Right renal cortex interstitium (tissue), 3 donors: ENCODE measurements around the gene METTL27. TPM values are rescaled to one million over a fixed set of nuclear protein-coding genes. Genes with fewer than 3 reads are reported as not detected.
"Not testable (repeated sequence)": the region's sequence is repeated elsewhere in the genome, so short reads cannot be mapped to it uniquely, and the experiment has no call there.

ENCODE experiments used
- DNase-seq, 3 donors: peaks; one replicate each; pipeline ENCODE4 v3.0.0-alpha.2; 2013; ENCODE audit warnings: low read depth in 3 of 3, low spot score in 2 of 3
- polyA plus RNA-seq, 3 donors: library from polyadenylated mRNA; unstranded; fragments of 120-200 nt; gene quantifications; one replicate each; pipeline ENCODE4 v1.2.1, GENCODE V29; 2013; ENCODE audit not compliant: insufficient read length in 3 of 3

The METTL27 gene
- polyA plus RNA-seq, 3 donors, result 3.4 to 12.2 (median 8.8) TPM

GRCh38 chr7:73839743-73840714 is 2.3 kb downstream of the METTL27 start:
- DNase-seq, result no peak

GRCh38 chr7:73839290-73839689 is 3.0 kb downstream of the METTL27 start:
- DNase-seq, result no peak

GRCh38 chr7:73838642-73839041 is 3.7 kb downstream of the METTL27 start:
- DNase-seq, result no peak

GRCh38 chr7:73837167-73837566 is 5.1 kb downstream of the METTL27 start:
- DNase-seq, result not testable (repeated sequence)

- no peak for DNase-seq
Observed at GRCh38 chr7:73834626-73835191, 7.6 kb downstream of the METTL27 start.

GRCh38 chr7:73833251-73833919 is 8.9 kb downstream of the METTL27 start:
- no peak for DNase-seq

- DNase-seq, result no peak
Observed at GRCh38 chr7:73832806-73833205, 9.5 kb downstream of the METTL27 start.

- DNase-seq, result no peak
Observed at GRCh38 chr7:73831834-73832651, 10.3 kb downstream of the METTL27 start.

GRCh38 chr7:73831584-73831833 is 10.8 kb downstream of the METTL27 start:
- DNase-seq, result no peak

- no peak for DNase-seq
Observed at GRCh38 chr7:73830681-73831583, 11.4 kb downstream of the METTL27 start, which contains the start of gene CLDN4. Gene CLDN4 (plus strand): TSS chr7:73830996. CDS start chr7:73831202, 206 bp downstream.

GRCh38 chr7:73829921-73830680 is 12.2 kb downstream of the METTL27 start:
- DNase-seq, result no peak

- DNase-seq, result no peak
Observed at GRCh38 chr7:73829505-73829904, 12.8 kb downstream of the METTL27 start.

- no peak for DNase-seq
Observed at GRCh38 chr7:73828972-73829371, 13.3 kb downstream of the METTL27 start.

- no peak for DNase-seq
Observed at GRCh38 chr7:73828107-73828803, 14.1 kb downstream of the METTL27 start.

GRCh38 chr7:73827567-73828106 is 14.7 kb downstream of the METTL27 start:
- no peak for DNase-seq

GRCh38 chr7:73824986-73825385 is 17.3 kb downstream of the METTL27 start:
- DNase-seq, result no peak

- DNase-seq, result no peak
Observed at GRCh38 chr7:73823873-73824592, 18.3 kb downstream of the METTL27 start.
